H1 (cell line): Measurements from ENCODE around the gene CACNA1C. TPM values are rescaled to one million over a fixed set of nuclear protein-coding genes. Genes with fewer than 3 reads are reported as not detected.

Source experiments
- CTCF ChIA-PET: fragments of 300-600 bp; sonication (Branson Sonifier 250); formaldehyde crosslinking; loops from one replicate; lab custom pipeline; 2021; ENCODE audit not compliant: partially characterized antibody; lab: Charles Lee
- POLR2A ChIA-PET: fragments of 300-600 bp; sonication (Branson Sonifier 250); formaldehyde crosslinking; loops from one replicate; lab custom pipeline; 2021; ENCODE audit warnings: inconsistent platforms; ENCODE audit not compliant: partially characterized antibody; lab: Charles Lee
- DNase-seq, 2 experiments: peaks; one replicate each; pipeline versions ENCODE4 v3.0.0 to v3.0.0-alpha.2; 2010 to 2022; ENCODE audit warnings: low spot score in 2 of 2, low read depth in 1 of 2, mixed read lengths in 1 of 2
- FAIRE-seq: peaks from 2 replicates; lab custom pipeline; 2011; peaks lifted over from hg19 to GRCh38; lab: Jason Lieb, UNC
- H2AFZ ChIP-seq: 2 replicates; pipeline ENCODE4 v1.8.1; 2012; ENCODE audit warnings: low read length, inconsistent platforms
- H2AK5ac ChIP-seq: 2 replicates; pipeline ENCODE4 v1.6.1; 2013; ENCODE audit warnings: low read depth, low read length
- H2BK120ac ChIP-seq: replicated peaks from 2 replicates; pipeline ENCODE3; 2013; ENCODE audit warnings: low read depth, low read length, inconsistent platforms
- H2BK12ac ChIP-seq: 2 replicates; pipeline ENCODE4 v1.6.1; 2013; ENCODE audit warnings: low read depth, low read length
- H2BK15ac ChIP-seq: 2 replicates; pipeline ENCODE4 v1.6.1; 2013; ENCODE audit warnings: low read length
- H2BK20ac ChIP-seq: 2 replicates; pipeline ENCODE4 v1.6.1; 2013; ENCODE audit warnings: low read length
- H2BK5ac ChIP-seq: 2 replicates; pipeline ENCODE4 v1.6.1; 2013; ENCODE audit warnings: low read depth, low read length
- H3K14ac ChIP-seq: 2 replicates; pipeline ENCODE4 v1.6.1; 2013; ENCODE audit warnings: inconsistent platforms; ENCODE audit not compliant: insufficient read length
- H3K18ac ChIP-seq: 2 replicates; pipeline ENCODE4 v1.6.1; 2013; ENCODE audit warnings: low read length; ENCODE audit errors: extremely low read depth
- H3K23ac ChIP-seq: 2 replicates; pipeline ENCODE4 v1.6.1; 2013; ENCODE audit warnings: inconsistent platforms; ENCODE audit not compliant: insufficient read length
- H3K23me2 ChIP-seq: 2 replicates; pipeline ENCODE4 v1.6.1; 2013; ENCODE audit warnings: low read depth, low read length
- H3K27ac ChIP-seq: 2 replicates; pipeline ENCODE4 v1.6.1; 2011; ENCODE audit warnings: low read depth, low read length, inconsistent platforms
- H3K27me3 ChIP-seq, 4 experiments: replicated peaks in 1 of 4; 1 replicate in 1 of 4; 2 replicates in 3 of 4; pipeline versions ENCODE4 v1.6.1 to v1.8.1; 2011 to 2013; ENCODE audit warnings: low read length in 3 of 4, mild to moderate bottlenecking in 3 of 4, inconsistent platforms in 2 of 4, mixed read lengths in 2 of 4, moderate library complexity in 1 of 4; ENCODE audit not compliant: control insufficient read depth in 3 of 4, insufficient read depth in 3 of 4; ENCODE audit errors: extremely low read depth in 1 of 4
- H3K36me3 ChIP-seq, 4 experiments: 2 replicates each; pipeline versions ENCODE4 v1.6.1 to v1.8.1; 2011 to 2013; ENCODE audit warnings: mild to moderate bottlenecking in 4 of 4, low read length in 3 of 4, moderate library complexity in 2 of 4, control low read depth in 1 of 4, inconsistent platforms in 1 of 4; ENCODE audit not compliant: insufficient read depth in 4 of 4, control insufficient read depth in 2 of 4
- H3K4ac ChIP-seq: replicated peaks from 2 replicates; pipeline ENCODE3; 2013; ENCODE audit warnings: low read length, low read depth, mixed read lengths, inconsistent platforms; ENCODE audit not compliant: insufficient read length
- H3K4me1 ChIP-seq, 4 experiments: replicated peaks in 1 of 4; 1 replicate in 1 of 4; 2 replicates in 3 of 4; pipeline versions ENCODE4 v1.6.1 to v1.8.1; 2011 to 2013; ENCODE audit warnings: low read length in 3 of 4, inconsistent platforms in 2 of 4, mixed read lengths in 1 of 4; ENCODE audit not compliant: insufficient read depth in 4 of 4, control insufficient read depth in 3 of 4
- H3K4me2 ChIP-seq, 2 experiments: 2 replicates each; pipeline versions ENCODE4 v1.6.1 to v1.8.1; 2011 to 2013; ENCODE audit warnings: low read depth in 2 of 2, low read length in 2 of 2, control low read depth in 1 of 2, inconsistent platforms in 1 of 2, mild to moderate bottlenecking in 1 of 2; ENCODE audit not compliant: insufficient read depth in 1 of 2
- H3K4me3 ChIP-seq, 4 experiments: fragments of 200-600, 300-600 bp in 1 of 4; sonication (generic), shearing (Covaris generic), sonication (Bioruptor Twin) in 1 of 4; 2 replicates each; pipeline versions ENCODE4 v1.5.1 to v1.8.1; 2011 to 2016; ENCODE audit warnings: low read length in 4 of 4, low read depth in 3 of 4, control low read depth in 2 of 4, inconsistent platforms in 2 of 4, mild to moderate bottlenecking in 2 of 4, mixed read lengths in 1 of 4, moderate library complexity in 1 of 4; ENCODE audit not compliant: insufficient read depth in 2 of 4; ENCODE audit errors: extremely low read depth in 1 of 4
- H3K56ac ChIP-seq: replicated peaks from 2 replicates; pipeline ENCODE3; 2013; ENCODE audit warnings: low read depth, mild to moderate bottlenecking, mixed read lengths, low read length, inconsistent platforms; ENCODE audit not compliant: insufficient read length
- H3K79me1 ChIP-seq: 2 replicates; pipeline ENCODE4 v1.6.1; 2013; ENCODE audit warnings: low read depth, low read length, control low read depth
- H3K79me2 ChIP-seq, 2 experiments: 2 replicates each; pipeline versions ENCODE4 v1.6.1 to v1.8.1; 2012 to 2013; ENCODE audit warnings: low read length in 2 of 2, mild to moderate bottlenecking in 2 of 2, inconsistent platforms in 1 of 2; ENCODE audit not compliant: insufficient read depth in 2 of 2, control insufficient read depth in 1 of 2
- H3K9ac ChIP-seq, 4 experiments: replicated peaks in 1 of 4; 1 replicate in 1 of 4; 2 replicates in 3 of 4; pipeline versions ENCODE4 v1.6.1 to v1.8.1; 2011 to 2013; ENCODE audit warnings: low read depth in 3 of 4, low read length in 3 of 4, control low read depth in 2 of 4, mild to moderate bottlenecking in 2 of 4, moderate library complexity in 2 of 4, inconsistent platforms in 1 of 4; ENCODE audit errors: extremely low read depth in 1 of 4
- H3K9me3 ChIP-seq, 2 experiments: 2 replicates each; pipeline versions ENCODE4 v1.6.1 to v1.8.1; 2012 to 2013; ENCODE audit warnings: mild to moderate bottlenecking in 2 of 2, moderate library complexity in 2 of 2, control low read depth in 1 of 2, inconsistent platforms in 1 of 2, low read depth in 1 of 2, low read length in 1 of 2, mixed read lengths in 1 of 2; ENCODE audit not compliant: insufficient read depth in 2 of 2
- H4K20me1 ChIP-seq, 2 experiments: replicated peaks in 1 of 2; 2 replicates each; pipeline versions ENCODE3 to v1.8.1; 2011 to 2013; ENCODE audit warnings: inconsistent platforms in 2 of 2, low read length in 2 of 2, mild to moderate bottlenecking in 1 of 2; ENCODE audit not compliant: insufficient read depth in 2 of 2, control insufficient read depth in 1 of 2
- H4K5ac ChIP-seq: 2 replicates; pipeline ENCODE4 v1.6.1; 2013; ENCODE audit warnings: low read length, low read depth, mixed read lengths, inconsistent platforms; ENCODE audit not compliant: insufficient read length
- H4K8ac ChIP-seq: 2 replicates; pipeline ENCODE4 v1.8.0; 2013; ENCODE audit warnings: mild to moderate bottlenecking, moderate library complexity, low read length, inconsistent platforms; ENCODE audit not compliant: insufficient read depth; ENCODE audit errors: extremely low read depth
- H4K91ac ChIP-seq: replicated peaks from 2 replicates; pipeline ENCODE3; 2013; ENCODE audit warnings: low read length, mixed read lengths, inconsistent platforms; ENCODE audit not compliant: insufficient read length
- BCL11A ChIP-seq, 2 experiments: IDR thresholded peaks; one replicate each; pipeline ENCODE4 v1.6.1; 2011; ENCODE audit warnings: low read depth in 2 of 2, low read length in 2 of 2, mild to moderate bottlenecking in 2 of 2
- CHD2 ChIP-seq: IDR thresholded peaks from 2 replicates; pipeline ENCODE4 v1.6.1; 2012; ENCODE audit warnings: low read length, improper control_type of control experiment
- CTBP2 ChIP-seq: IDR thresholded peaks from 2 replicates; pipeline ENCODE4 v1.7.0; 2011; ENCODE audit warnings: borderline replicate concordance, mild to moderate bottlenecking, moderate library complexity, mixed read lengths, low read length; ENCODE audit not compliant: insufficient read depth, insufficient read length
- EGR1 ChIP-seq: IDR thresholded peaks from 2 replicates; pipeline ENCODE4 v1.6.1; 2011; ENCODE audit warnings: low read depth, low read length, borderline replicate concordance
- EP300 ChIP-seq, 2 experiments: IDR thresholded peaks; 1 replicate in 1 of 2; 2 replicates in 1 of 2; pipeline ENCODE4 v1.6.1; 2011 to 2012; ENCODE audit warnings: low read depth in 2 of 2, low read length in 2 of 2, mild to moderate bottlenecking in 2 of 2, borderline replicate concordance in 1 of 2, inconsistent platforms in 1 of 2, moderate library complexity in 1 of 2
- KDM4A ChIP-seq: IDR thresholded peaks from one replicate; pipeline ENCODE4 v1.7.1; 2012; ENCODE audit warnings: low read depth, mild to moderate bottlenecking, moderate library complexity, low read length, inconsistent platforms; ENCODE audit not compliant: severe bottlenecking
- KDM5A ChIP-seq: fragments of 200-600 bp; IDR thresholded peaks from 2 replicates; pipeline ENCODE4 v1.7.1; 2012; ENCODE audit warnings: mild to moderate bottlenecking, low read length, inconsistent platforms, mixed read lengths
- NRF1 ChIP-seq: IDR thresholded peaks from 2 replicates; pipeline ENCODE4 v1.6.1; 2011; ENCODE audit warnings: mild to moderate bottlenecking, low read depth, low read length, improper control_type of control experiment
- POU5F1 ChIP-seq: IDR thresholded peaks from 2 replicates; pipeline ENCODE4 v1.6.1; 2011; ENCODE audit warnings: low read depth, mild to moderate bottlenecking, low read length, moderate library complexity
- SIX5 ChIP-seq: IDR thresholded peaks from 2 replicates; pipeline ENCODE4 v1.6.1; 2011; ENCODE audit warnings: mild to moderate bottlenecking, low read depth, low read length
- TEAD4 ChIP-seq: IDR thresholded peaks from 2 replicates; pipeline ENCODE4 v1.6.1; 2012; ENCODE audit warnings: low read depth, low read length, inconsistent platforms, mixed read lengths
- USF2 ChIP-seq: IDR thresholded peaks from 2 replicates; pipeline ENCODE4 v1.6.1; 2011; ENCODE audit warnings: low read length, improper control_type of control experiment
- WGBS, 2 experiments: shearing (Covaris generic) in 1 of 2; methylation state at CpG; one replicate each; pipeline versions ENCODE4 v1.1.6 to v1.1.7; 2013 to 2015; ENCODE audit warnings: low lambda C conversion rate in 2 of 2, mixed read lengths in 2 of 2, inconsistent platforms in 1 of 2, low coverage in 1 of 2, missing lambda C conversion rate in 1 of 2; ENCODE audit not compliant: insufficient replicate concordance in 2 of 2, insufficient coverage in 1 of 2, insufficient read length in 1 of 2; ENCODE audit errors: extremely low coverage in 1 of 2, missing lambda C conversion rate in 1 of 2; 5-methylcytosine and 5-hydroxymethylcytosine counted together
- polyA plus RNA-seq, 7 experiments: library from polyadenylated mRNA; depleted of rRNA in 3 of 7; stranded (reverse) in 5 of 7; unstranded in 2 of 7; fragments of >200 nt in 5 of 7; fragments of 200-250 nt in 2 of 7; gene quantifications; 1 replicate in 5 of 7; 2 replicates in 1 of 7; 4 replicates in 1 of 7; pipeline versions ENCODE4 v1.2.1 to v1.2.3, GENCODE V29; 2011 to 2013; ENCODE audit warnings: missing spikeins in 2 of 7, mixed read lengths in 2 of 7
- total RNA-seq: library from RNA; stranded (reverse); fragmentation: NEBNext Ultra II Directional; extraction: Animal tissue kit (Norgen Biotek cat#: 25700); gene quantifications from 2 replicates; pipeline ENCODE4 v1.2.1, GENCODE V29; 2021

Gene CACNA1C
- total and polyA plus RNA-seq, 2 of the 8 experiments (the other 6 are each of a cell fraction or from before 2014, with no cell fraction given) = 1.3 TPM

DNA sequence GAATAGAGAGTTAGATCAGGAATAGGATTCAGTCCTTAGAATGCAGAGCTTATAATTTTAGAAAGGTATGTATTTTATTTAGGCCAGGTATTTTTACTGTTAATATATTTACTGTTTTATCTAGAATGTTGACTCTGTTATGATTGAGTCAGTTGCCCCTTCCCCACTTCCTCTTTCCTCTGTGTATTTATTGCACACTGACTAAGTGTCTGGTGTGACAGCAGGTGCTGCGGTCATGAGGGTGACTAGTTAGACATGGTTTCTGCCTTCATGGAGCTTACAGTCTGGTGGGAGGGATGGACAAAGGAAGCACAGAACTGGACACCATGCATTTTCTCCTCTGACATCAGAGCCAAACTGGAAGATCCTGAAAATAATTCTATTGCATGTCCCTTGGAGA, 159.8 kb downstream of the CACNA1C start:
- no peak for DNase-seq
- TF ChIP-seq TEAD4 (no peak), NRF1 (no peak), KDM5A (no peak), KDM4A (no peak), POU5F1 (no peak), SIX5 (no peak), EGR1 (no peak), USF2 (no peak), CHD2 (no peak), EP300 (IDR thresholded peaks at IDR 0.05; ENCODE audit: borderline replicate concordance in 1 of 2, low read depth in 2 of 2, low read length in 2 of 2) (no peak), BCL11A (IDR thresholded peaks at IDR 0.05; ENCODE audit: low read depth in 2 of 2, low read length in 2 of 2) (no peak), CTBP2 (no peak)

More for the DNA sequence above, 159.8 kb downstream of the CACNA1C start:
- Histone ChIP-seq H3K56ac (no peak overlapping the region), H3K18ac (no peak overlapping the region), H2AFZ (no peak overlapping the region), H4K91ac (no peak overlapping the region), H2BK12ac (no peak overlapping the region), H4K8ac (no peak overlapping the region), H2BK20ac (no peak overlapping the region), H3K4me3 (no peak overlapping the region), H3K27ac (no peak overlapping the region), H4K5ac (no peak overlapping the region), H3K23ac (no peak overlapping the region), H2BK15ac (no peak overlapping the region), H2BK120ac (no peak overlapping the region), H2BK5ac (no peak overlapping the region), H3K4me2 (no peak overlapping the region; a peak in 1 of 4 replicates), H2AK5ac (no peak overlapping the region), H3K27me3 (no peaks in the 10 kb centered on the region), H3K4me1 (peaks cover 0 to 11% (median 7%) of the 10 kb centered on the region in 4 experiments; a peak in 5 of 7 replicates), H3K36me3 (no peaks in the 10 kb centered on the region), H3K79me1 (no peaks in the 10 kb centered on the region), H3K4ac (no peak overlapping the region), H3K14ac (no peak overlapping the region), H4K20me1 (no peaks in the 10 kb centered on the region), H3K23me2 (no peaks in the 10 kb centered on the region), H3K9ac (no peak overlapping the region), H3K9me3 (no peaks in the 10 kb centered on the region), H3K79me2 (no peaks in the 10 kb centered on the region)
- ChIA-PET CTCF (interaction anchor here (0.6 to 1.7 kb wide), 6 partner anchors 12 to 333 kb away, joined by 3 to 6 read pairs (median 3); no protein-coding TSS in a partner anchor), POLR2A (interaction anchor here (0.8 to 1.4 kb wide), 2 partner anchors 14 to 27 kb away, joined by 3 read pairs; no protein-coding TSS in a partner anchor)
- FAIRE-seq = no peak
- WGBS, 2 experiments = 75% methylated on average over 1 of the region's 1 CpG; no CpG with 5 or more reads in 1 of the 2 experiments
